ENCODE measurements around the gene TNFRSF4. TPM values are rescaled to one million over a fixed set of nuclear protein-coding genes. Genes with fewer than 3 reads are reported as not detected.
A peak's percentile ranks its signal among the peaks of the same experiment; 100 is the strongest.

Gene TNFRSF4
- total and polyA plus RNA-seq, 2 of the 13 experiments (the other 11 are each of a cell fraction or from before 2014, with no cell fraction given), result not detected

- TF ChIP-seq ZNF687 (CRISPR knock-in tag; IDR thresholded peaks at IDR 0.05) (peak; percentile 99), JUNB (CRISPR knock-in tag; IDR thresholded peaks at IDR 0.05; ENCODE audit: borderline replicate concordance) (no peak), ZNF570 (CRISPR knock-in tag; IDR thresholded peaks at IDR 0.05; ENCODE audit: borderline replicate concordance) (no peak), UBTF (CRISPR knock-in tag; IDR thresholded peaks at IDR 0.05) (peak; percentile 68), ETV5 (CRISPR knock-in tag; IDR thresholded peaks at IDR 0.05; ENCODE audit: borderline replicate concordance) (no peak), KLF6 (CRISPR knock-in tag; IDR thresholded peaks at IDR 0.05) (no peak), TOE1 (CRISPR knock-in tag; IDR thresholded peaks at IDR 0.05) (no peak), AHR (CRISPR knock-in tag; IDR thresholded peaks at IDR 0.05) (no peak), HNRNPL (IDR thresholded peaks at IDR 0.05; ENCODE audit: low read depth, low read length) (peak; percentile 90), HINFP (CRISPR knock-in tag; IDR thresholded peaks at IDR 0.05; ENCODE audit: low read depth) (no peak; the same call in 1 of the 2 replicates), DPF2 (CRISPR knock-in tag; IDR thresholded peaks at IDR 0.05; ENCODE audit: borderline replicate concordance, low read depth) (0 out of 2 replicates have a peak, but pooled peaks have one; percentile 44), ZNF646 (CRISPR knock-in tag; IDR thresholded peaks at IDR 0.05) (no peak), SMAD1 (CRISPR knock-in tag; IDR thresholded peaks at IDR 0.05; ENCODE audit: borderline replicate concordance, low read depth) (peak; percentile 71; the same call in 1 of the 2 replicates), ZKSCAN5 (CRISPR knock-in tag; IDR thresholded peaks at IDR 0.05) (peak; percentile 82; the same call in 1 of the 2 replicates)
These were observed 25.8 kb upstream of the TNFRSF4 start (continued) for GRCh38 chr1:1239614-1240347.
